ENCODE results near the gene ZNF774. TPM values are rescaled to one million over a fixed set of nuclear protein-coding genes. Genes with fewer than 3 reads are reported as not detected.

The ZNF774 gene
- total and polyA plus RNA-seq, 2 donors from 2014 or later, result 1.7 to 3.1 TPM

DNA sequence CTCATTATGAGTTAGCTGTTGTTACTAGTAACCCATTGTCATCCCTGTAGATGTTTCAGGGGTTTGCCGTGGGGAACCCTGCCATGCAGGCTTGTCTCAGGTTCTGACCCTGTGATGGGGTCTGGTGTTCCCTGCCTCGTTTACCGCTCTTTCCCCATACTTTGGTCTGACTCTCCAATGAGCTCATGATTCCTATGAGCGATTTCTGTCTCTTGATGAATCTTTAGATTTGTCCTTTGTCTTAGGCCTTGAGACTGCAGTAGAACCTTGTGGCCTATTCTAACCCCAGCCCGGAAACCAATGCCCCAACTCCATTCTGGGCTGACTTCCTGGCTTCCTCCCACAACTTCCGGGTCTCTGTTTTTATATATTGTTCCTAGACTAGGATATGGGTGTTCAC, 24.7 kb downstream of the ZNF774 start:
- Histone ChIP-seq H3K9ac (ENCODE audit: low read length in 3 of 3) (no peak overlapping the region), H3K27ac (ENCODE audit: low read depth in 2 of 2, low read length in 2 of 2) (no peak overlapping the region)
- no peak for FAIRE-seq

GRCh38 chr15:90379263-90379662, 27.2 kb downstream of the ZNF774 start:
- no peaks in the 10 kb centered on the region for H3K27me3 ChIP-seq (ENCODE audit: control insufficient read depth, insufficient read depth, low read length)
- no peak overlapping the region for H3K9ac ChIP-seq (ENCODE audit: low read length in 3 of 3)
- no peaks in the 10 kb centered on the region for H3K9me3 ChIP-seq (ENCODE audit: control insufficient read depth in 2 of 3, insufficient read depth in 1 of 3, low read length in 3 of 3)
- DNase-seq, result no peak
- TF ChIP-seq, protein P1, sequence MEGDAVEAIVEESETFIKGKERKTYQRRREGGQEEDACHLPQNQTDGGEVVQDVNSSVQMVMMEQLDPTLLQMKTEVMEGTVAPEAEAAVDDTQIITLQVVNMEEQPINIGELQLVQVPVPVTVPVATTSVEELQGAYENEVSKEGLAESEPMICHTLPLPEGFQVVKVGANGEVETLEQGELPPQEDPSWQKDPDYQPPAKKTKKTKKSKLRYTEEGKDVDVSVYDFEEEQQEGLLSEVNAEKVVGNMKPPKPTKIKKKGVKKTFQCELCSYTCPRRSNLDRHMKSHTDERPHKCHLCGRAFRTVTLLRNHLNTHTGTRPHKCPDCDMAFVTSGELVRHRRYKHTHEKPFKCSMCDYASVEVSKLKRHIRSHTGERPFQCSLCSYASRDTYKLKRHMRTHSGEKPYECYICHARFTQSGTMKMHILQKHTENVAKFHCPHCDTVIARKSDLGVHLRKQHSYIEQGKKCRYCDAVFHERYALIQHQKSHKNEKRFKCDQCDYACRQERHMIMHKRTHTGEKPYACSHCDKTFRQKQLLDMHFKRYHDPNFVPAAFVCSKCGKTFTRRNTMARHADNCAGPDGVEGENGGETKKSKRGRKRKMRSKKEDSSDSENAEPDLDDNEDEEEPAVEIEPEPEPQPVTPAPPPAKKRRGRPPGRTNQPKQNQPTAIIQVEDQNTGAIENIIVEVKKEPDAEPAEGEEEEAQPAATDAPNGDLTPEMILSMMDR (IDR thresholded peaks at IDR 0.05; ENCODE audit: borderline replicate concordance, extremely low read depth, insufficient read depth), result no peak
- no peak overlapping the region for H3K27ac ChIP-seq (ENCODE audit: low read depth in 2 of 2, low read length in 2 of 2)
- FAIRE-seq, result no peak
- H3K4me3 ChIP-seq (ENCODE audit: low read length in 3 of 3), result no peak overlapping the region
- no peaks in the 10 kb centered on the region for H3K4me1 ChIP-seq (ENCODE audit: control insufficient read depth in 2 of 3, insufficient read depth in 2 of 3, low read depth in 1 of 3, low read length in 3 of 3)
- intact Hi-C loops (cut with DNase I), result no loop called here
- no peaks in the 10 kb centered on the region for H3K36me3 ChIP-seq (ENCODE audit: control insufficient read depth in 2 of 3, insufficient read depth in 3 of 3, low read length in 3 of 3)

More for the DNA sequence above, 24.7 kb downstream of the ZNF774 start:
- TF ChIP-seq, protein P1 (IDR thresholded peaks at IDR 0.05; ENCODE audit: borderline replicate concordance, extremely low read depth, insufficient read depth), result no peak
- intact Hi-C loops (cut with DNase I), result no loop called here
- H3K4me3 ChIP-seq (ENCODE audit: low read length in 3 of 3), result no peak overlapping the region
- no peaks in the 10 kb centered on the region for H3K36me3 ChIP-seq (ENCODE audit: control insufficient read depth in 2 of 3, insufficient read depth in 3 of 3, low read length in 3 of 3)
- H3K9me3 ChIP-seq (ENCODE audit: control insufficient read depth in 2 of 3, insufficient read depth in 1 of 3, low read length in 3 of 3), result no peaks in the 10 kb centered on the region
- no peaks in the 10 kb centered on the region for H3K27me3 ChIP-seq (ENCODE audit: control insufficient read depth, insufficient read depth, low read length)
- no peaks in the 10 kb centered on the region for H3K4me1 ChIP-seq (ENCODE audit: control insufficient read depth in 2 of 3, insufficient read depth in 2 of 3, low read depth in 1 of 3, low read length in 3 of 3)
- no peak for DNase-seq

GRCh38 chr15:90381515-90381914, 29.4 kb downstream of the ZNF774 start:
- no peak overlapping the region for H3K9ac ChIP-seq (ENCODE audit: low read length in 3 of 3)
- H3K27me3 ChIP-seq (ENCODE audit: control insufficient read depth, insufficient read depth, low read length), result no peaks in the 10 kb centered on the region
- no peak overlapping the region for H3K4me3 ChIP-seq (ENCODE audit: low read length in 3 of 3)
- DNase-seq (no peak), FAIRE-seq (no peak)
- no peak overlapping the region for H3K27ac ChIP-seq (ENCODE audit: low read depth in 2 of 2, low read length in 2 of 2)
- no peaks in the 10 kb centered on the region for H3K4me1 ChIP-seq (ENCODE audit: control insufficient read depth in 2 of 3, insufficient read depth in 2 of 3, low read depth in 1 of 3, low read length in 3 of 3)
- TF ChIP-seq, protein P1 (IDR thresholded peaks at IDR 0.05; ENCODE audit: borderline replicate concordance, extremely low read depth, insufficient read depth), result no peak
- H3K36me3 ChIP-seq (ENCODE audit: control insufficient read depth in 2 of 3, insufficient read depth in 3 of 3, low read length in 3 of 3), result no peaks in the 10 kb centered on the region
- intact Hi-C loops (cut with DNase I), result no loop called here
- no peaks in the 10 kb centered on the region for H3K9me3 ChIP-seq (ENCODE audit: control insufficient read depth in 2 of 3, insufficient read depth in 1 of 3, low read length in 3 of 3)

GRCh38 chr15:90382320-90382719, 30.2 kb downstream of the ZNF774 start:
- Histone ChIP-seq H3K4me1 (ENCODE audit: control insufficient read depth in 2 of 3, insufficient read depth in 2 of 3, low read depth in 1 of 3, low read length in 3 of 3) (no peaks in the 10 kb centered on the region), H3K4me3 (ENCODE audit: low read length in 3 of 3) (no peak overlapping the region), H3K27me3 (ENCODE audit: control insufficient read depth, insufficient read depth, low read length) (no peaks in the 10 kb centered on the region), H3K9me3 (ENCODE audit: control insufficient read depth in 2 of 3, insufficient read depth in 1 of 3, low read length in 3 of 3) (no peaks in the 10 kb centered on the region), H3K27ac (ENCODE audit: low read depth in 2 of 2, low read length in 2 of 2) (no peak overlapping the region), H3K9ac (ENCODE audit: low read length in 3 of 3) (no peak overlapping the region), H3K36me3 (ENCODE audit: control insufficient read depth in 2 of 3, insufficient read depth in 3 of 3, low read length in 3 of 3) (no peaks in the 10 kb centered on the region)
- DNase-seq, result no peak
- no peak for FAIRE-seq
- TF ChIP-seq, protein P1 (IDR thresholded peaks at IDR 0.05; ENCODE audit: borderline replicate concordance, extremely low read depth, insufficient read depth), result no peak
- intact Hi-C loops (cut with DNase I), result no loop called here

All from kidney (tissue), 14 donors.